ENCODE measurements around the gene CLDN19. TPM values are rescaled to one million over a fixed set of nuclear protein-coding genes. Genes with fewer than 3 reads are reported as not detected.
A peak's percentile ranks its signal among the peaks of the same experiment; 100 is the strongest.

The CLDN19 gene
- total and polyA plus RNA-seq, 2 donors (not counting 1 experiment from before 2014, with no cell fraction given): 0.03 TPM; not detected in 1

DNA sequence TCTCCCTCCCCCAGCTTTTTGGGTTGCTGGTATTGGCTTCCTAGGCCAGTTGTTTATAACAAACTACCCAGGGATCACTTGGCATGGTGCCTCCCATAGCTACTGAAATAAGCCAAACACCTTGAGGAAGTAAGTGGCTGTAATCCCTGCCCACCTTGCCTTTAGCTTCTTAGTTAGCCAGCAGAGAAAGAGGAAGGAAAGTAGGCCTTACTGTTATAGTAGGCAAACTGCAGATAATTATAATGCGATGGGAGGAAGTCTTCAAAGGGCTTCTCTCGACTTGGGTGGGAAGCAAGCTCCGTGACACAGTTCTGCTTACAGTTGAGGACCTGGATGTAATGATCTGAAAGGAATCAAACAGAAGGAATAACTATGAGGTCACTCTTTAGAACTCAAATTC lies 18.6 kb upstream of the CLDN19 start:
- no peaks in the 10 kb centered on the region for H3K9me3 Mint-ChIP-seq (ENCODE audit: insufficient read depth)
- ChIA-PET POLR2A (no interaction called here), CTCF (interaction anchor here (0.9 to 1.8 kb wide), 8 partner anchors 9 to 315 kb away, joined by 3 to 7 read pairs (median 4); partner anchors contain the start of gene YBX1)
- Histone ChIP-seq H4K20me1 (ENCODE audit: control insufficient read depth, insufficient read depth, low read length, poor library complexity, severe bottlenecking) (no peaks in the 10 kb centered on the region), H2AFZ (ENCODE audit: insufficient read depth, low read depth, low read length, poor library complexity, severe bottlenecking) (peak overlapping the region; percentile 11), H3K4me2 (replicated peaks; ENCODE audit: low read depth, low read length, poor library complexity, severe bottlenecking) (peak overlapping the region; percentile 36), H3K27me3 (replicated peaks in 1 of 4; ENCODE audit: control extremely low read depth in 1 of 4, control insufficient read depth in 3 of 4, insufficient read depth in 4 of 4, low read length in 3 of 4) (no peaks in the 10 kb centered on the region), H3K36me3 (replicated peaks in 1 of 2; ENCODE audit: control extremely low read depth in 1 of 2, control insufficient read depth in 1 of 2, extremely low read depth in 1 of 2, insufficient read depth in 2 of 2, low read length in 1 of 2) (peaks cover 13 to 37% of the 10 kb centered on the region in 2 experiments), H3K27ac (ENCODE audit: low read length in 2 of 2) (peak overlapping the region; percentile 51 to 79), H3K9ac (ENCODE audit: low read length) (no peak overlapping the region), H3K79me2 (ENCODE audit: control insufficient read depth, insufficient read depth, low read length) (peaks cover 12% of the 10 kb centered on the region), H3K4me3 (ENCODE audit: control extremely low read depth in 1 of 5, extremely low read depth in 1 of 5, insufficient read depth in 1 of 5, low read depth in 2 of 5, low read length in 4 of 5) (no peak overlapping the region), H3K4me1 (ENCODE audit: control insufficient read depth in 2 of 2, insufficient read depth in 2 of 2, low read length in 2 of 2) (peaks cover 15 to 21% of the 10 kb centered on the region in 2 donors), H3K9me3 (ENCODE audit: control extremely low read depth in 1 of 3, control insufficient read depth in 2 of 3, insufficient read depth in 1 of 3, low read length in 2 of 3) (no peaks in the 10 kb centered on the region)
- H3K27me3 Mint-ChIP-seq: no peaks in the 10 kb centered on the region
- DNase-seq (peak; percentile 40), ATAC-seq (ENCODE audit: low read depth) (no peak)
- H3K4me1 Mint-ChIP-seq: peaks cover 15% of the 10 kb centered on the region
- no peak overlapping the region for H3K4me3 Mint-ChIP-seq
- TF ChIP-seq EZH2 (IDR thresholded peaks at IDR 0.05; ENCODE audit: borderline replicate concordance, insufficient read depth, low read depth, low read length, poor library complexity, severe bottlenecking): no peak
- TF ChIP-seq, protein P1, sequence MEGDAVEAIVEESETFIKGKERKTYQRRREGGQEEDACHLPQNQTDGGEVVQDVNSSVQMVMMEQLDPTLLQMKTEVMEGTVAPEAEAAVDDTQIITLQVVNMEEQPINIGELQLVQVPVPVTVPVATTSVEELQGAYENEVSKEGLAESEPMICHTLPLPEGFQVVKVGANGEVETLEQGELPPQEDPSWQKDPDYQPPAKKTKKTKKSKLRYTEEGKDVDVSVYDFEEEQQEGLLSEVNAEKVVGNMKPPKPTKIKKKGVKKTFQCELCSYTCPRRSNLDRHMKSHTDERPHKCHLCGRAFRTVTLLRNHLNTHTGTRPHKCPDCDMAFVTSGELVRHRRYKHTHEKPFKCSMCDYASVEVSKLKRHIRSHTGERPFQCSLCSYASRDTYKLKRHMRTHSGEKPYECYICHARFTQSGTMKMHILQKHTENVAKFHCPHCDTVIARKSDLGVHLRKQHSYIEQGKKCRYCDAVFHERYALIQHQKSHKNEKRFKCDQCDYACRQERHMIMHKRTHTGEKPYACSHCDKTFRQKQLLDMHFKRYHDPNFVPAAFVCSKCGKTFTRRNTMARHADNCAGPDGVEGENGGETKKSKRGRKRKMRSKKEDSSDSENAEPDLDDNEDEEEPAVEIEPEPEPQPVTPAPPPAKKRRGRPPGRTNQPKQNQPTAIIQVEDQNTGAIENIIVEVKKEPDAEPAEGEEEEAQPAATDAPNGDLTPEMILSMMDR (IDR thresholded peaks at IDR 0.05): no peak
- WGBS (ENCODE audit: insufficient coverage): 0% methylated on average over 2 of the region's 3 CpGs
- H3K27ac Mint-ChIP-seq: peak overlapping the region; percentile 68
- intact Hi-C loops (cut with micrococcal nuclease): no loop called here

- H3K4me1 ChIP-seq (ENCODE audit: control insufficient read depth in 2 of 2, insufficient read depth in 2 of 2, low read length in 2 of 2): peaks cover 15 to 21% of the 10 kb centered on the region in 2 donors
- no peaks in the 10 kb centered on the region for H3K27me3 ChIP-seq (replicated peaks in 1 of 4; ENCODE audit: control extremely low read depth in 1 of 4, control insufficient read depth in 3 of 4, insufficient read depth in 4 of 4, low read length in 3 of 4)
- TF ChIP-seq, protein P1 (IDR thresholded peaks at IDR 0.05): no peak
- TF ChIP-seq EZH2 (IDR thresholded peaks at IDR 0.05; ENCODE audit: borderline replicate concordance, insufficient read depth, low read depth, low read length, poor library complexity, severe bottlenecking): no peak
- no peak overlapping the region for H3K4me2 ChIP-seq (replicated peaks; ENCODE audit: low read depth, low read length, poor library complexity, severe bottlenecking)
- peaks cover 4% of the 10 kb centered on the region for H3K79me2 ChIP-seq (ENCODE audit: control insufficient read depth, insufficient read depth, low read length)
- no peak overlapping the region for H3K27ac Mint-ChIP-seq
- no peak overlapping the region for H3K27ac ChIP-seq (ENCODE audit: low read length in 2 of 2)
- H2AFZ ChIP-seq (ENCODE audit: insufficient read depth, low read depth, low read length, poor library complexity, severe bottlenecking): no peak overlapping the region
- no peak overlapping the region for H3K4me3 ChIP-seq (ENCODE audit: control extremely low read depth in 1 of 5, extremely low read depth in 1 of 5, insufficient read depth in 1 of 5, low read depth in 2 of 5, low read length in 4 of 5)
- H4K20me1 ChIP-seq (ENCODE audit: control insufficient read depth, insufficient read depth, low read length, poor library complexity, severe bottlenecking): no peaks in the 10 kb centered on the region
- CTCF ChIA-PET: interaction anchor here (0.8 to 1.8 kb wide), 10 partner anchors 8 to 414 kb away, joined by 3 to 7 read pairs (median 4); partner anchors contain the start of genes C1orf50, P3H1 and YBX1
- ATAC-seq (ENCODE audit: low read depth) (no peak), DNase-seq (no peak)
- no peaks in the 10 kb centered on the region for H3K27me3 Mint-ChIP-seq
- peaks cover 16 to 41% of the 10 kb centered on the region in 2 experiments for H3K36me3 ChIP-seq (replicated peaks in 1 of 2; ENCODE audit: control extremely low read depth in 1 of 2, control insufficient read depth in 1 of 2, extremely low read depth in 1 of 2, insufficient read depth in 2 of 2, low read length in 1 of 2)
- POLR2A ChIA-PET: no interaction called here
- H3K9me3 Mint-ChIP-seq (ENCODE audit: insufficient read depth): no peaks in the 10 kb centered on the region
- H3K4me1 Mint-ChIP-seq: peaks cover 15% of the 10 kb centered on the region
- H3K9ac ChIP-seq (ENCODE audit: low read length): no peak overlapping the region
- no peaks in the 10 kb centered on the region for H3K9me3 ChIP-seq (ENCODE audit: control extremely low read depth in 1 of 3, control insufficient read depth in 2 of 3, insufficient read depth in 1 of 3, low read length in 2 of 3)
- no peak overlapping the region for H3K4me3 Mint-ChIP-seq
- intact Hi-C loops (cut with micrococcal nuclease): loop anchor here (1.0 kb wide), 1 partner anchor 180 kb away; no protein-coding TSS in a partner anchor
Observed at GRCh38 chr1:42757892-42758275, 17.8 kb upstream of the CLDN19 start.

All from B cell (primary cell).